Measurements from ENCODE around the gene TBCEL. TPM values are rescaled to one million over a fixed set of nuclear protein-coding genes. Genes with fewer than 3 reads are reported as not detected.

Gene TBCEL
- total and polyA plus RNA-seq, 8 donors = 3.3 to 19.4 (median 11.3) TPM

- DNase-seq (no peak), ATAC-seq (no peak), FAIRE-seq (no peak)
- Histone ChIP-seq H3K36me3 (no peaks in the 10 kb centered on the region), H3K4me3 (no peak overlapping the region), H3K4me1 (no peaks in the 10 kb centered on the region), H3K27ac (no peak overlapping the region), H3K9me3 (no peaks in the 10 kb centered on the region), H3K27me3 (no peaks in the 10 kb centered on the region)
- TF ChIP-seq CTCF (IDR thresholded peaks at IDR 0.05) = no peak
- intact Hi-C loops (cut with DNase I) = no loop called here
- WGBS, 2 donors = 58 to 67% methylated on average over 6 of the region's 6 CpGs
Measured at GRCh38 chr11:121117788-121118187, 93.9 kb downstream of the TBCEL start.

DNA sequence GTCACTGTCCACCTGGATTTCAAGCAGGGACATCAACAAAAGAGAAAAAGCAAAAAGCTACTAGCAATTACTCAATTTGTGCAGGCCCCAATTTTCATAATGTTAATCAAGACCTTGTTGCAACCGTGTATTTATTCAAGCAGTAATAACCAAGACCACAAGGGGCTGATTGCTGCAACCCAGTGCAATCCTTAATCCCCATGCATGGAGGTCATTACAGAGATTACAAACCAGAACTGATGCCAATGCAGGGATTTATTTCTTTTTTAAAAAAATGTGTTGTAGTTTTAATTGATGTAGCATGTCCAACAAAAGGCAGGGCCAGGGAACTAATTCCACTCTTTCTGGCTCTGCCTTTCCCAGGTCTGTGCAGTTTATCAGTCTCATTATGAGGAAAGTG, 95.5 kb downstream of the TBCEL start:
- Histone ChIP-seq H3K9me3 (no peaks in the 10 kb centered on the region), H3K4me1 (no peaks in the 10 kb centered on the region), H3K36me3 (no peaks in the 10 kb centered on the region), H3K27ac (no peak overlapping the region), H3K27me3 (no peaks in the 10 kb centered on the region), H3K4me3 (no peak overlapping the region)
- TF ChIP-seq CTCF (IDR thresholded peaks at IDR 0.05) = no peak
- FAIRE-seq (no peak), DNase-seq (no peak), ATAC-seq (no peak)
- intact Hi-C loops (cut with DNase I) = no loop called here
- WGBS, 2 donors = 61 to 81% methylated on average over 1 of the region's 1 CpG

DNA sequence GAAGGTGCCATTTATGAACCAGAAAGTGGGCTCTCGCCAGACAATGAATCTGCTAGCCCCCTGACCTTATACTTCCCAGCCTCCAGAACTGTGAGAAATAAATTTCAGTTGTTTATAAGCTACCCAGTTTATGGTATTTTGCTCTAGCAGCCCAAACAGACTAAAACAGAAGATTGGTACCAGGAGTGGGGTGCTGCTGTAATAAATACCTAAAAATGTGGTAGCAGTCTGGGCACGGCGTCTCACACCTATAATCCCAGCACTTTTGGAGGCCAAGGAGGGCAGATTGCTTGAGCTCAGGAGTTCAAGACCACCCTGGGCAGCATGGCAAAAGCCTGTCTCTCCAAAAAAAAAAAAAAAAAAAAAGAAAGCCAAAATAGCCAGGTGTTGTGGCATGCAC, 98.4 kb downstream of the TBCEL start:
- WGBS, 2 donors = 76 to 82% methylated on average over 3 of the region's 3 CpGs
- no peak overlapping the region for H3K27ac ChIP-seq
- DNase-seq = no peak
- H3K4me1 ChIP-seq = no peaks in the 10 kb centered on the region
- H3K27me3 ChIP-seq = no peaks in the 10 kb centered on the region
- TF ChIP-seq CTCF (IDR thresholded peaks at IDR 0.05) = no peak
- no peaks in the 10 kb centered on the region for H3K36me3 ChIP-seq
- intact Hi-C loops (cut with DNase I) = no loop called here
- ATAC-seq = no peak
- no peak for FAIRE-seq
- no peaks in the 10 kb centered on the region for H3K9me3 ChIP-seq
- H3K4me3 ChIP-seq = no peak overlapping the region

- Histone ChIP-seq H3K4me3 (no peak overlapping the region), H3K4me1 (no peaks in the 10 kb centered on the region), H3K27ac (no peak overlapping the region), H3K9me3 (no peaks in the 10 kb centered on the region), H3K36me3 (no peaks in the 10 kb centered on the region), H3K27me3 (no peaks in the 10 kb centered on the region)
- DNase-seq (no peak), FAIRE-seq (no peak), ATAC-seq (no peak)
- no peak for TF ChIP-seq CTCF (IDR thresholded peaks at IDR 0.05)
- intact Hi-C loops (cut with DNase I) = no loop called here
- WGBS, 2 donors = 65 to 72% methylated on average over 6 of the region's 6 CpGs
Measured at GRCh38 chr11:121123496-121124069, 99.7 kb downstream of the TBCEL start.

GRCh38 chr11:121127809-121128208, 103.9 kb downstream of the TBCEL start:
- no peaks in the 10 kb centered on the region for H3K27me3 ChIP-seq
- TF ChIP-seq CTCF (IDR thresholded peaks at IDR 0.05) = no peak
- no peaks in the 10 kb centered on the region for H3K4me1 ChIP-seq
- no peak overlapping the region for H3K4me3 ChIP-seq
- peak in 1 of 6 donors; percentile 64 for DNase-seq
- H3K36me3 ChIP-seq = no peaks in the 10 kb centered on the region
- intact Hi-C loops (cut with DNase I) = no loop called here
- no peak for ATAC-seq
- WGBS, 2 donors = 92 to 96% methylated on average over 30 of the region's 30 CpGs
- H3K27ac ChIP-seq = no peak overlapping the region
- FAIRE-seq = no peak
- H3K9me3 ChIP-seq = no peaks in the 10 kb centered on the region

Data from pancreas (tissue), 10 donors.